Activated CD4-positive, CD25-positive, alpha-beta regulatory T cell treated with anti-CD3 and anti-CD28 coated beads, Interleukin-2, amount 50 U/mL, for 24 hours (primary cell): ENCODE results near the gene GALC.

Source experiments
- ATAC-seq, 2 donors: fragments of 150-1000 bp; cut with Tn5 transposase; one replicate each; pipeline ENCODE4 v1.10.0; 2021; ENCODE audit warnings: mild to moderate bottlenecking in 1 of 2, moderate library complexity in 1 of 2

The GALC gene

GRCh38 chr14:88005978-88006851 is 13.2 kb upstream of the GALC start:
- ATAC-seq: peak; percentile 97 to 98

- peak; percentile 40 to 48 for ATAC-seq
These were observed 12.1 kb upstream of the GALC start, which contains the start of gene GPR65 for GRCh38 chr14:88005050-88005481. TSS of gene GPR65 (plus strand) at chr14:88005135. CDS start at chr14:88010848, 5,713 bp downstream.

- no peak for ATAC-seq
These were observed 11.6 kb upstream of the GALC start for GRCh38 chr14:88004506-88005036.

- no peak for ATAC-seq
These were observed 10.4 kb upstream of the GALC start for GRCh38 chr14:88003425-88003824.

- no peak for ATAC-seq
These were observed 9.6 kb upstream of the GALC start for GRCh38 chr14:88002421-88003075.

GRCh38 chr14:87999277-87999676 is 6.3 kb upstream of the GALC start:
- ATAC-seq: no peak

- no peak for ATAC-seq
These were observed 5.5 kb upstream of the GALC start for GRCh38 chr14:87998482-87998881.

GRCh38 chr14:87996291-87996592 is 3.3 kb upstream of the GALC start:
- ATAC-seq: no peak

GRCh38 chr14:87995500-87996290 is 2.7 kb upstream of the GALC start:
- ATAC-seq: no peak

GRCh38 chr14:87994974-87995373 is 2.0 kb upstream of the GALC start:
- ATAC-seq: peak; percentile 14 to 26

GRCh38 chr14:87992346-87992717 is 650 bp downstream of the GALC start:
- ATAC-seq: no peak

GRCh38 chr14:87990682-87991081 is 2.3 kb downstream of the GALC start:
- no peak for ATAC-seq

GRCh38 chr14:87989956-87990299 is 3.1 kb downstream of the GALC start:
- ATAC-seq: no peak

- ATAC-seq: no peak
These were observed 3.6 kb downstream of the GALC start for GRCh38 chr14:87989221-87989955.

- ATAC-seq: no peak
These were observed 13.3 kb downstream of the GALC start for GRCh38 chr14:87979689-87980088.

- ATAC-seq: no peak
These were observed 17.3 kb downstream of the GALC start for GRCh38 chr14:87975636-87976035.

- ATAC-seq: no peak
These were observed 22.0 kb downstream of the GALC start for GRCh38 chr14:87971010-87971409.

- ATAC-seq: no peak
These were observed 25.5 kb downstream of the GALC start for GRCh38 chr14:87967496-87967895.

GRCh38 chr14:87966816-87967215 is 26.2 kb downstream of the GALC start:
- ATAC-seq: no peak

GRCh38 chr14:87961246-87961645 is 31.7 kb downstream of the GALC start:
- ATAC-seq: no peak

GRCh38 chr14:87960013-87960787 is 32.8 kb downstream of the GALC start:
- no peak for ATAC-seq

- no peak for ATAC-seq
These were observed 37.5 kb downstream of the GALC start for GRCh38 chr14:87955501-87955900.
